HG03520 (cell line): ENCODE data around the gene NPAS1.
"Not testable (repeated sequence)": the region's sequence is repeated elsewhere in the genome, so short reads cannot be mapped to it uniquely, and the experiment has no call there.

Experiments used
- ATAC-seq: cut with Tn5 transposase; IDR thresholded peaks from one replicate; pipeline ENCODE4 v1.9.1; 2021; ENCODE audit warnings: mild to moderate bottlenecking, moderate library complexity; ENCODE audit not compliant: unreplicated experiment

Gene NPAS1

DNA sequence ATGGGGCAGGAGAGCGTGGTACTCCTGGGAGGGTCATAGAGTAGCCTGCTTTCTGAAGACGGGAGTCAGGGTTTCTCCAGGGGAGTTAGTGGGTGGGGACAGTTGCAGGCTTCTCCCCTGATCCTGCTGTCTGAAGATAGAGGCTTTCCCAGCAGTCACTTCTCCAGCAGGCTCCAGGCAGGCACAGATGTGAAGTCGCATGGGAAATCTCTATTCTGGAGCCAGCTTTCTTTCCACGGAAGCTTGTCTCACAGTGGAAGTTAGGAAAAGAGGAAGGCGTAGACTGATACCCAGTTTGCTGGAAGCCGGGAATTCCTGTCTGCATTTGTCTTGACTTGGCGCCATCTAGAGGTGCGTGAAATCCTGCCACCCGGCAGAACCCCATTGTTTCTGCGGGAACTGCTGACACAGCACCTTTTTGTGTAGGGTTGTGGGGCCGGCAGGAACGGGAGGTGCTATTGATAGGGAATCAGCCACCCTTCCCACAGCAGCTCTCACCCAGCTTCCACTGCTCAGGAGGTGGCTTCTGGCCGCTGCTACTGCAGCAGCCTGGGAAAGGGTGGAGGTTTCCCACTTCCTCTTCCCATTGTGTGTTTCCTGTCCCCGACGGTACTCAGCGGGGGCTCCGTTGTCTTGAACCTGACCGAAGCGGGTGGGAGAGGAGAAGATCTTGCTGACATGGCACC, 28.5 kb upstream of the NPAS1 start:
- no peak for ATAC-seq

DNA sequence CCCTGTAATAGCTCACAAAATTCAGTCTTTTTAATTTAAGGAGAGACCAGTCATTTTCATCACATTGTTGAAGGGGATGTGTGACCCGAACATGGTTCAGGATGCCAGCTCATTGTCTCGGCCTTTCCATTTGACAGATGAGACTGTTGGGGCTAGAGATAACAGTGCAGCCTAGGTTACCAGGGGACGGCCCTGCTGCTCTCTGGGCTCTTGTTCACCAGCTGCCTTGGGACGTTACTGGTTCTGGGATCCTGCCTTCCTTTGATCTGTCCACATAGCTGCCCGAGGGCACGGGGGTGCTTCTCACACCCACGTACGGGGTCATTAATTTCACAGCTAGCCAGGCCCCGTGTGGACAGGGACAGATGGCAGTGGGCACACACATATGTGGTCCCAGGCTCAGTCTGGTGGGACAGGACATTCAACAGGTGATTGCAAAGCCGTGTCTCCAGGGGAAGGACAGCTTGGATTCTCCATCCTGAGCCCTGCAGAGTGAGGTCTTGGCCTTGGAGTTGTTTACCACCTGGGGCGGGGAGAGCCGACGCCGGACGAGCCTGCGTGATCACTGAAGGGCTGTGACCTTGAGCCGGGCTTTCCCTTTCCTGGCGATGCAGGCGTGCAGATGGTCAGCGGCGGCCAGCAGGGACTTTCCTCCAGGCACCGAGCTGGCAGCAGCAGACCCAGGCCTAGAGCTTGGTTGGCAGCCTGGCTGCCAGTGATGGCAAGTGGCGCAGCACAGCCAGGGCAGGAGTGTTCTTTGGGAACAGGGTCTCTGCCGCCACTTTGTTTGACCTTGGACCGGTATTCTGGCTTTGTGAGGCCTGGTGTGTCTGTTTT, 26.7 kb upstream of the NPAS1 start:
- no peak for ATAC-seq

DNA sequence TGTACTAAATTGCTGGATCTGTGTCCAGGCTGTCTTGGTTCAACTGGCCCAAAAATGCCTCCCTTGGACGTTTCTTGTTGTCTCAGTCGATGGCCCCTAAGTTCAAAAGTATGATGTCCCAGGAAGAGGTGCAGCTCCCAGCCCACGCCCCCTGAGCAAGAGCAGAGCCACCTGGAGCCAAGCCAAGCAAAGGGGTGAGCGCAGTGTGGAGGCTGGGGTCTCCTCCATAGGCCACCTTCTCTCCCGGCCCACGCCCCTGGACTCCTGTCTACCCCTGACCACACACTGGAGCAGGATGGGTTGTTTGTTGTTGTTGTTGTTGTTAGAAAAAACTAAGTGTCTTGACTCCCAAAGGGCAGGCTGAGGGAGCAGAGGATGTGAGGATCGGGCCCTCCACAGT, 26.0 kb upstream of the NPAS1 start:
- no peak for ATAC-seq

DNA sequence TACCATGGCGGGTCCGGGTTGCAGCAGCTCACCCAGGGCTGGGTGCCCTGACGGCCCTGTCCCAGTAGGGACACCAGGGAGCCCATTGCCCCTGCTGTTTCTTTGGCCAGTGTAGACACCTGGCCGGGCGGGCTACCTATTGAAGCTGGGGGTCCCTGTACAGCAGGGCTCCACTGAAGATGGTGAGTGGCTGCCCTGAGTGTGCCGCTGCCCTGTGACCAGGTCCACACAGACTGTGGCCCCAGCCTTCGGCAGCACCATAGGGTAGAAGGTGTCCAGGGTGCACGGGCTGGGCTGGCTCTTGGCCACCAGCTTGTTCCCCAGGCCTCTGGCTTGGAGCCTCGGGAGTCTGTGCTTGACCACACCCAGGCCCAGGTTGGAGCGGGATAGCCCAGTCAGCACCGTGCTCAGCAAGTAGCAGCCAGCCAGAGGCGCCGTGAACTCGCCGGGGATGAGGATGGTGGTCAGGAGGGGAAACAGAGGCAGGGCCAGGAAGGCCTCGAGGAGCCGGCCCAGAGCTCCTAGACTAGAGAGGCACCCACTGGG, 25.4 kb upstream of the NPAS1 start:
- ATAC-seq = no peak

DNA sequence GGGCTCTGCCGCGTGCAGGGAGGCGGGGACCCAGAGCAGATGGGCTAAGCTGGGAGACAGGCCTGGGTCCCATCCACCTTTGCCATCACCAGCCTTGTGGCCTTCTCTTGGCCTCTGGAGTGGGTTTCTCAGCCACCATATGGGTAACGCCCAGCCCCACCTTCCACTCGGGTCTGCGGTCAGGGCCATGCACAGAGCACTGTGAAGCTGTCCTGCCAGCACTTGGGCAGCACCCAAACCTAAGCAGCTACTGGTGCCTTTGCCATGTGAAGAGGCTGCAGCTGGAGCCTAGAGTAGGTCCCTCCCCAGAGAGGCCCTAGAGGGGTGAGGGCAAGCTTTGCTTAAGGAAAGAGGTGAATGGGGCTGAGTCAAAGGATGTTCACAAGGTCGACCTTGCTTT, 24.1 kb upstream of the NPAS1 start:
- no peak for ATAC-seq

DNA sequence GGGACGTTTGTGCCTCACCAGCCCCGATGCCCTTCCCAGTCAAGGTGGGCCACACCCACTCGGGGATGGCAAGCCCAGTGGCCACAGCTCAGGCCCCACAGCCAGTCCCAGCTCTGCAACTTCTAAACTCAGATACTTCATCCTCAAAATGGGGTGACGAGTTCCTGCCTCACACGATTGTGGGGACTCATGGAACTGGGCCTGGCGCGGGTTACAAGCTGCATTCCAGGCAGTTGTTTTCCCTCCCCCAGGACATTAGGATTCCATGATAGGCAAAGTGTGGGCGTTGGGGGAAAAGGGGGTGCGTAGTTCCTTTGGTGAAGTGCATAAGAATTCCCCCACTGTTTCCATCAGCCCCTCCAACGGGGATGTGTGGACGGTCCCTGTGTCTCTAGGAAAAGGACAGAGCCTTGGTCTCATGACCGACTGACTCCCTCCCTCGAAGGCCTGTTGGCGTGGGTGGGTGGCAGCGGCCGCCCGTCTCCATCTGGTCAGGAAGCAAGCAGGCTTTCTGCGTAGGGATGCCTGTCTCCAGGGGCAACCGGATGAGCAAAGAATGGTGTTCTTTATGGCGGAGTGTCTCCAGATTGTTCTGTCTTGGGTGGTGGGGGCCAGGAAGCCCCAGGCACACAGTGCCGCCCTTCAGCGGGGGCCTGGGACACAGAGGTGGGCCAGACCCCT, 21.1 kb upstream of the NPAS1 start:
- ATAC-seq = no peak

DNA sequence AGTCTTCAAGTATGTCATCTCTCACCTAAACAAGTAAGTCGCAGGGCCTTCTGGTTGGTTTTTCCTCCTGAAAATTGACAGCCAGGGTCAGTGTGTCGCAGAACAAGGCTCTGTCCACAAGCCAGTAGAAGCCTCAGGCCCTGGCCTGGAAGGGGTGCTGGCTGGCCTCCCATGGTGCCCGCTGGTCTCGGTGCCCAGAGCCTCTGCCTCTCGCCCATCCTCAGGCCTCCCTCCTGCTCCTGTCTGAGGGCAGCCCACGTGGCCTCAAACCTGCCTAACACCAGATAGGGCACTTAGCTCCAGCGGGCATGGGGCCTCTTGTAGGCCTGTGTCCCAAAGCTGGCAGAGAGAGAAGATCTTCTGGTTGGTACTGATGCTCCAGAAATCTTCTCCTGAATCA, 20.3 kb upstream of the NPAS1 start:
- ATAC-seq = no peak

DNA sequence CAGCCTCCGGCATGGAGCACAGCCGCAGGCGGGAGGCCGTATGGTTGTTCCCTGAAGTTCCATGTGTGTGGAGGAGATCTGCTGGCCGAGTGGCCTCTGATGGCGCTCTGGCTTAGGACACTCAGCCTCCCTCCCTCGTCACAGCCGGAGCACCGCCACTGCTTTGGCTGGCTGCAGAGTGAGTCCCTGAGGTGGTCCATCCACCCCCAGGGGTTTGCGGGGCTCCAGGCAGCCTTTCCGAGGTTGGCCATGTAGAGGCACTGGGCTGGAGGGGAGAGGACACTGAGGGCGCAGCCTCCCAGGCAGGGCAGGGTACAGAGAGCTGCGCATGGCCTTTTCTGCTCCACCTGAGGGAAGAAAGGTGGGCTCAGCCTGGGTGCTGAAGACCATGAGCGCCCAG, 19.8 kb upstream of the NPAS1 start:
- ATAC-seq = no peak

DNA sequence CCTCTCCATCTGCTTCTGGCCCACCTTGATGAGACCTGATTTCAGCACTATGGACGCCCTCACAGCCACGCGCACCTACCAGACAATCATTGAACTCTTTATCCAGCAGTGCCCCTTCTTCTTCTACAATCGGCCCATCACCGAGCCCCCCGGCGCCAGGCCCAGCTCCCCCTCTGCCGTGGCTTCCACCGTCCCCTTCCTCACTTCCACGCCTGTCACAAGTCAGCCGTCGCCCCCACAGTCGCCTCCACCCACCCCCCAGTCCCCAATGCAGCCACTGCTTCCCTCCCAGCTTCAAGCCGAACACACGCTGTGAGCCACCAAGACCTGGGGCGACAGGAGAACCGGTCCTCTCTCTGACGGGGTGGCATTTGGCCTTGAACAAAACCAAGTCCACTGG, 19.3 kb upstream of the NPAS1 start:
- no peak for ATAC-seq

DNA sequence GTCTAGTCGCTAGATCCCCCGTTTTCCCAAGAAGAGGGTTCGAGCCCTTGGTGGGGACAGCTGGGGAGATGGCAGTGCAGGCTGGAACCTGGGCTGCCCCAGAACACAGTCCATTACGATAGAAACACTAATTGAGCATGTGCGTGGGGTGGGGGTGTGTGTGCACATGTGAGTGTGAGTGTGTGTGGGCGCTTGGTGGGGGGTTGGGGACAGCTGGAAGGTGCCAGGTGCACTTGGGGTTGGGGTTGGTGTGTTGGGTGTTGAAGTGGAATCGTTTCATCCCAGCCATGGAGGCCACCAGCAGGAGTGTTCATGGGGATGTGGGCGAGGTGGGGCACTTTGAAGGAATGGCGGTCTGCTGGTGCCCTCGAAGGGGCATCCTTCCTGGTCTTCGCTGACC, 18.1 kb upstream of the NPAS1 start:
- ATAC-seq = no peak

DNA sequence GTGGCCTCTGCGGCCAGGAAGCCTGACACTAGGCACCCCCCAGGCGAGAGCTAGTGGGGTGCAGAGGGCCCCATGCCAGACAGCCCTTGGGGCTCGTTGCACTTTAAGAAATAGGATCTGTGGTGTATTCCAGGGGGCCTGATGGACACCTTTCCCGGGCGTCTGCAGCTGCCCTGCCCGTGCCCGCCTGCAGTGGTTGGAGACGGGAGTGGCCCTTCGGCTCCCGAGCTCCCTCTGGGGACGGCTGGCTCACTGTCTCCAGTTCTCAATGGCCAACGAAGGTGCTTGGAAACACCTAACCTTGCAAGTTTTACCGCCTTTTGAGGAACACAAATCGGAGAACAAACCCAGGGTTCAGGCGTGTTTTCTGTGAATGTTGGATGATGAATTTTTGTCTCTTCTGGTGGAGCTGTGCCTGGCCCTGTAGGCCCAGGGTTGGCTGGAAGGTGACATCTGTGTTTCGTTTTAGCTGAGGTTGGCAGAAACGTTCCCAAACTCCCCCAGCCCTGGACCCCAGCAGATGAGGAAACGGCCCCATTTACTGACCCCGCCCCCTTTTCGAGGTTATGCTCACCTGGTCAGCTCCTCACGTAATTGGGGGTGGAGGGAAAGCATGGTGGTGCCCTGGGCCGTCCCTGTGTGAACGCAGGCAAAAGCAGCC, 17.4 kb upstream of the NPAS1 start:
- ATAC-seq = no peak

DNA sequence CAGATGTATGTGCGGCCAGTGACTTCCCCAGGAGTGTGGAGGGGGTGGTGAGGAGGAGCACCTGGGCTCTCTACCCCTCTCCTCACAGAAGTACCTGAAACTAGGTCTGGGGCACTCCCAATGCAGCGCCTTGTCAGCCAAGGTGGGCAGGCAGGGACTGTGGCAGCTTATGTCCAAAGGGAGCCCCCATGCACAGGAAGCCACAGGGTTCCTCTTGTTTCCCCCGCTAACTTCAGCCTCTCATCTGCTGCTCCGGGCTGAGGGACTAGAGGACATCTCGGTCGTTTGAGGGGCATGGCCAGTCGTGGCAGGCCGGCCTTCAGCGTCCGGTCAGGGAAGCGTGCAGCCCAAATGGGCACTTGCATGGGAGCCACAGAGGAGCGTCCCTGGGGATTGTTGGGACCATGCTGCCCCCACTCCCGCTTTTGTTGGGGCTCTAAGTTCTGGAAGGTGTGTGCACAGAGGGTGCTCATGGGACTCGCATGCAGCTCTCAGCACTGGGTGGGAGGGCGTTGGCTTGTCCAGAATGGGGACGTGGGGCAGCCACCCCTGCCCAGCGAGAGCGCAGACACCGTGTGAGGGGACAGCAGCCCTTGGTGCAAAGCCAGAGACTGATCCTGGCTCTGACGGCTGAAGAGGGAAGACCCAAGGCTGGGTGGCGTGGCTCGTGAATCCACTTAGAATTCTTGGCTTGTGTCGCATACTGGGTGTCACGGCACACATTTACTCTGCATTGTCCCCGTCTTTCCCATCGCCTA, 16.6 kb upstream of the NPAS1 start:
- no peak for ATAC-seq

DNA sequence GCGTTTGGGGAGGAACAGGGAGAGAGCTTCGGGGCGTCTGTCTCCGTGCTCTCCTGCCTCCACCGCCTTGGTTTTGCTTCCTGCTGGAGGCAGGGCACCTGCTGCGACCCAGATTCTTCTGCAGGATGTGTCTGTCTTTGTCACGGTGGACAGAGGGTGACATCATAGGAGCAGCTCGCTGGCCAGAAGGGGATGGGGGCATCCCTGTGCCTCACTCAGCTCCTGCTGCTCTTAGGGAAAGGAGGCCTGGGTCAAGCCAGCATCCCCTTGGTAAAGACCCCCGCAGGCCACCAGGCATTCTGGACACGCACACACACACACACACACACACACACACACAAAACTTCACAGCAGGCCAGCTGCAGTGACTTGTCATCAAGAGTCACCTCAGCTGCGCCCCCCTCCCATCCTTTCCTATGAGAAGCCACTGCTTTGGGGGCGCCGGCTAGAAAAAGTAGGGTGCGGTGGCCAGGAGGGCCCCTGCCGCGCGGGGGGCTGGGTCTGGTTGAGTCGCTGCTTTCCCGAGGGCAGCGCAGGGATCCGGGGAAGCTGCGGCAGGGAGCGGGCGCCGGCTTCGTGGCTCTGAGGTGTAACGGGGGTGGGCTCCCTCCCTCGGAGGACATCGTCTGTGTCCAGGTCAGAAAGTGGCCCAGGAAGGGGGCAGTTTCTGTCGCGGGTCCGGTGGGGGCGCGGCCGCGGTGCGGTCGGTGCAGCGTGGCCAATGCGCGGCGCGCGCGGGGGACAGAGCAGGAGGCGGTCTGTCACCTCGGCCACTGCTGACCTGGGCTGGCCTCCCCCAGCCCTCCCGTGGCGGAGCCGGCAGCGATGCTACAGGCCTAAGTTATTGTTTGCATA, 15.8 kb upstream of the NPAS1 start:
- ATAC-seq = no peak

DNA sequence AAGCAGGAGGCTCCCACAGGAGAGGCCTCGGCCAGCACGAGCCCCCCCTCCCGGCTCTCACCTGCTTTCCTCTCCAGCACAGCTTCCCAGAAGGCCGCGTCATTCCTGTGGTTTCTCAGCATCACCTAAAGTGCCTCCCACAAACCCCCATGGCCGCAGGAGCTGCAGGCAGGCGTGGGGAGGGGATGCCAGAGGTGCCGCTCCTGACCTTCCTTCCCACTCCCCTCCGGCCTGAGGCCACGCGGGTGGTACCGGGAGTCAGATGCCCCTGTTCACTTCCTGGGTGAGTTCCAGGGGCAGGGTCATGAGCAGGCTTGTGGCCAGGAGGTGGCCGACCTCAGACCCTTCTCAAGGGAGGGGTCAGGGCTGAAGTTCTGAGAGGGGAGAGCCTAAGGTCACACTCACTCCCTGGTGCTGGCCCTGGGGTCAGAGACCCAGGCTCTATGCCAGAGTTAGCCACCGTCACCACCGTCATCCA, 14.4 kb upstream of the NPAS1 start:
- no peak for ATAC-seq

DNA sequence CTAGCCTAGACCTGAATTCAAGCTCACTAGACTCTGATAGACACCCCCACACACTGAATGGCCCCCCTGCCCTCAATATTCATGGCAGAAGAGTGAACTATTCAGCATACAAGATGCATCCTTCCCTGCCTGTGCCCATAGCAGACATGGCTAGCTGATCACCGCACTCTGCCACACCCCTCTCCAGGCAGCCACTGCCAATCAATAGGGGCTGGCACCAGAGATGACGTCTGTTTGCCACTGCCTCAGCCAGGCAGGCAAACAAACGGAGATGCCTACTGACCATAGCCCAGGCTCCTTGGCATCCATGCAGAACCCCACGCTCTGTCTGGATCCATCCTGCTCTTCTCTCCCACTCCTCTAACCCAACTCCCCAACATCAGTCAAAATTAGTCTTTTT, 13.8 kb upstream of the NPAS1 start:
- ATAC-seq = no peak

DNA sequence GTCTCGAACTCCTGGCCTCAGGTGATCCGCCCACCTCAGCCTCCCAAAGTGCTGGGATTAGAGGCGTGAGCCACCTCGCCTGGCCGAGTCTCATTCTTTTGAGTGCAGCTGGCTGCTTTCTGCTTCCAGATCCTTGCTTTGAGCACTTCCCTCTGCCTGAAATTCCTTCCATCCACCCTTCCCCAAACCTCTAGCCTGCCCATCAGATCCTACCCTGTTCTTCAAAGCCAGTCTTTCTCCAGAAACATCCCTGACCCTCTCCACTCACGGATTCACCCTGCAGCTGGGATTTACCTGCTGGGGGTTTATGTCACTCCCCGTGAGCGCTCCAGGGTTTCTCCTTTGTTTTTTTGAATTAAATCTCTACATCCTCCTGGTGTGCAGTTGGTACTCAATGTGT, 13.1 kb upstream of the NPAS1 start:
- no peak for ATAC-seq

DNA sequence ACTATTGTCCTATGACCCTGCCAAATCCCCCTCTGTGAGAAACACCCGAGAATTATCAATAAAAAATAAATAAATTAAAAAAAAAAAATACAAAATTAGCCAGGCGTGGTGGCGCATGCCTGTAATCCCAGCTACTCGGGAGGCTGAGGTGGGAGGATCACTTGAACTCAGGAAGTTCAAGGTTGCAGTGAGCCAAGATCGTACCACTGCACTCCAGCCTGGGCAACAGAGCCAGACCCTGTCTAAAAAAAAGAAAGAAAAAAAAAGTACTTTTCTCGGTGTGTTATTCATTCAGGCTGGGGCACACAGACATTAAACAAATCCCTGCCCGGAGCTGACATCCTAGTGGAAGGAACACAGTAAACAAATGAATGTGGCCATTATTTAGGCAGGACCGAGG, 9.1 kb upstream of the NPAS1 start:
- not testable (repeated sequence) for ATAC-seq

DNA sequence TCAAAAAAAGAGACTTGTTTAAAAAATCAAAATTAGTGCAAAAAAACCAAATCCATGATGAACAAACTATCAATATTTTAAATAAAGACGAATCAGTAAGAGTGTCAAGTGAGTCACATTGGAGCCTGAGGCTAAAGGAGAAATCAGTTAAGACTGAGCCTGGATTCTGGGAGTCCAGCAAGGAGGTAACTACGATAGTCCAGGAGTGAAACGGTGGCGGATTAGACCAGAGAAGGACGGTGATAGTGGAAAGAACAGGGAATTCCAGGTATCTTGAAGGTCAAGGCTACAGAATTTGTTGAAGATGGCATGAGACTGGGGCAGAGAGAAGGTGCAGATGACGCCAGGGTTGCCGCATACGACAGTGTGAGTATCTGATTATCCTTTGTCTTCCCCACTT, 7.0 kb upstream of the NPAS1 start:
- ATAC-seq = no peak

DNA sequence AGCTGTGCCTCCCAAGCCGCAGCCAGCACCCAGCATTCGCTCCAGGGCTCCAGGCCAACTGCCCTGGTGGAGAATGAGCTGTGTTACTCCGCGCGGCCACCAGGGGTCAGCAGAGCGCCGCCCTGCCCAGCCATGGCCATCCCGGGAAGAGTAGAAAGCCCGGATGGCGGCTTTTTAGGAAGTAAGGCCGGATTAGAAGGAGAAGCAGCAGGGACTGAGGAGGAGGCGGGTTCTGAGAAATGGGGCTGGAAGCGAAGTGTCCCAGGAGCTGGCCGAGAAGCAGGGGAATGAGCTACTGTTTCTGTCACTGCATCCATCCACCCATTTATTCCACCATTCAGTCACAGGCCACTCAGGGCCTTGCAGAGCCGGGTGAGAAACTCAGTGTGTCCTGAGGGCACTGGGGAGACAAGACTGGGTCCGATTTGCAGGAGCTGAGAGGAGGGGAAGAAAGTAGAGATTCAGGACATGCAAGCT, 6.6 kb upstream of the NPAS1 start:
- no peak for ATAC-seq
